WERI-Rb-1 (cell line): ENCODE measurements around the gene EFHC1.
A peak's percentile ranks its signal among the peaks of the same experiment; 100 is the strongest.

Experiments
- DNase-seq: peaks from one replicate; pipeline ENCODE4 v3.0.0-alpha.2; 2020
- H3K27ac ChIP-seq: fragments of 250-450 bp; sonication (Bioruptor Pico); 2 replicates; pipeline ENCODE4 v1.5.1; 2020; ENCODE audit warnings: mild to moderate bottlenecking, moderate library complexity
- H3K27me3 ChIP-seq: fragments of 250-450 bp; sonication (Bioruptor Pico); 2 replicates; pipeline ENCODE4 v1.5.1; 2021; ENCODE audit warnings: mild to moderate bottlenecking, low read depth, moderate library complexity; ENCODE audit not compliant: insufficient read depth, severe bottlenecking
- H3K36me3 ChIP-seq: fragments of 250-450 bp; sonication (Bioruptor Pico); 2 replicates; pipeline ENCODE4 v1.5.1; 2020; ENCODE audit warnings: mild to moderate bottlenecking, moderate library complexity
- H3K4me3 ChIP-seq: 2 replicates; pipeline ENCODE4 v1.5.1; 2011; ENCODE audit warnings: low read depth, mild to moderate bottlenecking, control low read depth, low read length
- H3K9me3 ChIP-seq: fragments of 250-450 bp; sonication (Bioruptor Pico); 2 replicates; pipeline ENCODE4 v1.5.1; 2021; ENCODE audit warnings: mild to moderate bottlenecking, moderate library complexity; ENCODE audit not compliant: severe bottlenecking
- CTCF ChIP-seq: IDR thresholded peaks from 2 replicates; pipeline ENCODE4 v1.5.1; 2011; ENCODE audit warnings: low read depth, mild to moderate bottlenecking, control low read depth, inconsistent platforms, low read length

The EFHC1 gene

GRCh38 chr6:52511572-52512151, 91.5 kb downstream of the EFHC1 start:
- no peaks in the 10 kb centered on the region for H3K9me3 ChIP-seq
- DNase-seq = peak; percentile 68
- no peaks in the 10 kb centered on the region for H3K27me3 ChIP-seq
- TF ChIP-seq CTCF = no peak
- peak overlapping the region; percentile 16 for H3K27ac ChIP-seq
- H3K4me3 ChIP-seq = no peak overlapping the region
- H3K36me3 ChIP-seq = peaks cover 70% of the 10 kb centered on the region

GRCh38 chr6:52512199-52512598, 92.1 kb downstream of the EFHC1 start:
- Histone ChIP-seq H3K36me3 (peaks cover 65% of the 10 kb centered on the region), H3K27me3 (no peaks in the 10 kb centered on the region), H3K4me3 (no peak overlapping the region), H3K9me3 (no peaks in the 10 kb centered on the region), H3K27ac (peak overlapping the region; percentile 16)
- peak; percentile 41 for DNase-seq
- no peak for TF ChIP-seq CTCF

GRCh38 chr6:52513464-52513863, 93.3 kb downstream of the EFHC1 start:
- Histone ChIP-seq H3K36me3 (peaks cover 58% of the 10 kb centered on the region), H3K9me3 (no peaks in the 10 kb centered on the region), H3K4me3 (no peak overlapping the region), H3K27ac (no peak overlapping the region), H3K27me3 (no peaks in the 10 kb centered on the region)
- no peak for TF ChIP-seq CTCF
- no peak for DNase-seq

GRCh38 chr6:52513896-52514295, 93.8 kb downstream of the EFHC1 start:
- H3K4me3 ChIP-seq = no peak overlapping the region
- no peak for DNase-seq
- H3K9me3 ChIP-seq = no peaks in the 10 kb centered on the region
- no peaks in the 10 kb centered on the region for H3K27me3 ChIP-seq
- H3K36me3 ChIP-seq = peaks cover 56% of the 10 kb centered on the region
- no peak overlapping the region for H3K27ac ChIP-seq
- TF ChIP-seq CTCF = no peak

GRCh38 chr6:52514514-52514913, 94.4 kb downstream of the EFHC1 start:
- no peaks in the 10 kb centered on the region for H3K9me3 ChIP-seq
- no peak overlapping the region for H3K4me3 ChIP-seq
- peaks cover 56% of the 10 kb centered on the region for H3K36me3 ChIP-seq
- no peak overlapping the region for H3K27ac ChIP-seq
- no peak for TF ChIP-seq CTCF
- H3K27me3 ChIP-seq = no peaks in the 10 kb centered on the region
- peak; percentile 35 for DNase-seq
